AML-193 (cell line): Measurements from ENCODE around the gene MSI2.

Experiments used
- DNase-seq, 2 experiments: peaks; one replicate each; lab custom pipeline; 2025; lab: John Stamatoyannopoulos, UW

The MSI2 gene

GRCh38 chr17:57316361-57316760, 60.0 kb downstream of the MSI2 start:
- DNase-seq, result no peak

- DNase-seq, result no peak
Observed at GRCh38 chr17:57317079-57317478, 60.8 kb downstream of the MSI2 start.

- no peak for DNase-seq
Observed at GRCh38 chr17:57318913-57319312, 62.6 kb downstream of the MSI2 start.

- DNase-seq, result no peak
Observed at GRCh38 chr17:57319806-57320205, 63.5 kb downstream of the MSI2 start.

- no peak for DNase-seq
Observed at GRCh38 chr17:57323391-57323790, 67.1 kb downstream of the MSI2 start.

- no peak for DNase-seq
Observed at GRCh38 chr17:57324060-57324459, 67.7 kb downstream of the MSI2 start.

GRCh38 chr17:57324631-57325030, 68.3 kb downstream of the MSI2 start:
- DNase-seq, result no peak

GRCh38 chr17:57326336-57326735, 70.0 kb downstream of the MSI2 start:
- no peak for DNase-seq

GRCh38 chr17:57326764-57327163, 70.4 kb downstream of the MSI2 start:
- no peak for DNase-seq

GRCh38 chr17:57327176-57327970, 71.0 kb downstream of the MSI2 start:
- no peak for DNase-seq

GRCh38 chr17:57328109-57328882, 72.0 kb downstream of the MSI2 start:
- DNase-seq, result no peak

GRCh38 chr17:57329380-57330214, 73.3 kb downstream of the MSI2 start:
- no peak for DNase-seq

GRCh38 chr17:57330587-57330986, 74.3 kb downstream of the MSI2 start:
- no peak for DNase-seq

- DNase-seq, result no peak
Observed at GRCh38 chr17:57331423-57331822, 75.1 kb downstream of the MSI2 start.

- DNase-seq, result no peak
Observed at GRCh38 chr17:57332501-57332900, 76.2 kb downstream of the MSI2 start.

- no peak for DNase-seq
Observed at GRCh38 chr17:57335195-57335792, 79.0 kb downstream of the MSI2 start.

GRCh38 chr17:57337390-57337789, 81.1 kb downstream of the MSI2 start:
- no peak for DNase-seq

GRCh38 chr17:57338257-57338914, 82.1 kb downstream of the MSI2 start:
- peak; percentile 78 to 89 for DNase-seq

GRCh38 chr17:57340160-57340981, 84.0 kb downstream of the MSI2 start:
- no peak for DNase-seq
